VCaP (cell line): Measurements from ENCODE around the gene BPIFB6.

Experiments used
- H3K27ac ChIP-seq: fragments of 450-650 bp; 2 replicates; pipeline ENCODE4 v1.5.1; 2017
- TF ChIP-seq, protein P1 (sequence below): fragments of 450-650 bp; conservative IDR thresholded peaks from 2 replicates; pipeline ENCODE4 v1.5.1; 2017; ENCODE audit warnings: mild to moderate bottlenecking, moderate library complexity

Gene BPIFB6

GRCh38 chr20:32986331-32986966 lies 45.0 kb upstream of the BPIFB6 start:
- H3K27ac ChIP-seq: no peak overlapping the region
- TF ChIP-seq, protein P1, sequence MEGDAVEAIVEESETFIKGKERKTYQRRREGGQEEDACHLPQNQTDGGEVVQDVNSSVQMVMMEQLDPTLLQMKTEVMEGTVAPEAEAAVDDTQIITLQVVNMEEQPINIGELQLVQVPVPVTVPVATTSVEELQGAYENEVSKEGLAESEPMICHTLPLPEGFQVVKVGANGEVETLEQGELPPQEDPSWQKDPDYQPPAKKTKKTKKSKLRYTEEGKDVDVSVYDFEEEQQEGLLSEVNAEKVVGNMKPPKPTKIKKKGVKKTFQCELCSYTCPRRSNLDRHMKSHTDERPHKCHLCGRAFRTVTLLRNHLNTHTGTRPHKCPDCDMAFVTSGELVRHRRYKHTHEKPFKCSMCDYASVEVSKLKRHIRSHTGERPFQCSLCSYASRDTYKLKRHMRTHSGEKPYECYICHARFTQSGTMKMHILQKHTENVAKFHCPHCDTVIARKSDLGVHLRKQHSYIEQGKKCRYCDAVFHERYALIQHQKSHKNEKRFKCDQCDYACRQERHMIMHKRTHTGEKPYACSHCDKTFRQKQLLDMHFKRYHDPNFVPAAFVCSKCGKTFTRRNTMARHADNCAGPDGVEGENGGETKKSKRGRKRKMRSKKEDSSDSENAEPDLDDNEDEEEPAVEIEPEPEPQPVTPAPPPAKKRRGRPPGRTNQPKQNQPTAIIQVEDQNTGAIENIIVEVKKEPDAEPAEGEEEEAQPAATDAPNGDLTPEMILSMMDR: no peak

- no peak overlapping the region for H3K27ac ChIP-seq
These were observed 44.2 kb upstream of the BPIFB6 start for GRCh38 chr20:32987044-32987825.

GRCh38 chr20:32988008-32988407 lies 43.4 kb upstream of the BPIFB6 start:
- TF ChIP-seq, protein P1: no peak
- no peak overlapping the region for H3K27ac ChIP-seq

More at GRCh38 chr20:32987044-32987825, 44.2 kb upstream of the BPIFB6 start:
- TF ChIP-seq, protein P1: no peak

DNA sequence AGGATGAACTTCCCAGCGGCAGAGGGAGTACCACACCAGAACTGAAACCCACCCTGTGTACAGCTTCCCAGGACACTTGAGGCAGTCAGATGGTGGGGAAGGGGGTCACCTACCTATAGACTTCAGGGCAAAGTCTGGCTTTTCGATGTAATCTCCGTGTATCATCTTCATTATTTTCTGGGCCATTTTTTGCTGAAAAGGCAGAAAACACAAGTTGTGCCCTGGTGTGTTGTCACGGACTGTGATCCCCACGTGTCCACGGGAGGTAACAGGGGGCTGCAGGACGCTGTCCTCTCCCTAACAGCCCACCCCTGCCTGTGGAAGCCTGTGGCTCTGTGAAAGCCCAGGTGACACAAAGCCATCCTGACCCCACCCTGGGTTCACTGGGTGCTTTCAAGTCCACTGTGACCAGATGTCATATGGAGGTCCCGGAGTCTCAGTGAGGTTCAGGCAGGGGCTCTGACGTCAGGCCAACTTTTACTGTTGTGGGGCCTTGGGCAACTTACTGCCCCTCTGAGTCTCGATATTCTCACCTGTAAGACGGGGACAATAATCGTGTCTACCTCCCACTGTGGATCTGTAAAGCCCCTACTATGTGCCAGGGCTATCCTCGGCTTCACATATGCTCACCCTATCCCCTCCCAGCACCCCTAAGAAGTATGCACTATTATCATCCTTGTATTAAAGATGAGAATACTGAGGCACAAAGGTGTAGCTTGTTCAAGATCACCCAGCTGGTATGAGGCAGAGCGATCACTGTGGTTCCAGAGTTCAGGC lies 41.8 kb upstream of the BPIFB6 start:
- TF ChIP-seq, protein P1: no peak
- no peak overlapping the region for H3K27ac ChIP-seq

DNA sequence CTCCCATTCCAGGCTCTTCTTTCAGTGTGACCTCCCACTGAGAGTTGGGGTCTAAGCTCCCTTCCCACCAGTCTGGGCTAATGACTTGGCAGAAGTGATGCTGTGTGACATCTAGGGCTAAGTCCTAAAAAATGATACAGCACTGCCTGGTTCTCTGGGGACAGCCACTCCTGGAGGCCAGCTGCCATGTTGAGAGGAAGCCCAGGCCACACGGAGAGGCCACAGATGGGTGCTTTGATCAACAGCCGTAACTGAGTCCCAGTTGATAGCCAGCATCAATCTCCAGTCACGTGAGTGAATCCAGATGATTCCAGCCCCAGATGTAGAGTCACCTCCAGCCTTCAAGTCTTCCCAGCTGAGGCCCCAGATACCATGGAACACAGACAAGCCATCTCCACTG lies 41.0 kb upstream of the BPIFB6 start:
- H3K27ac ChIP-seq: no peak overlapping the region
- TF ChIP-seq, protein P1: no peak

- TF ChIP-seq, protein P1: no peak
- H3K27ac ChIP-seq: no peak overlapping the region
These were observed 40.1 kb upstream of the BPIFB6 start for GRCh38 chr20:32991383-32991782.
